ENCODE measurements around the gene SCGB1C1.
"Not testable (repeated sequence)": the region's sequence is repeated elsewhere in the genome, so short reads cannot be mapped to it uniquely, and the experiment has no call there.

The SCGB1C1 gene

GRCh38 chr11:192674-193128, at the start of gene SCGB1C1:
Gene SCGB1C1 (plus strand): TSS chr11:193078. CDS start chr11:193100, 22 bp downstream.
- not testable (repeated sequence) for H3K36me3 ChIP-seq (ENCODE audit: control insufficient read depth, insufficient read depth, low read length); H3K27me3 ChIP-seq (ENCODE audit: control insufficient read depth, insufficient read depth, low read length); H3K9me3 ChIP-seq (ENCODE audit: control insufficient read depth, insufficient read depth, low read length); H3K9ac ChIP-seq (ENCODE audit: low read depth, low read length); H3K4me3 ChIP-seq (ENCODE audit: low read depth, low read length); H3K4me1 ChIP-seq (ENCODE audit: control insufficient read depth, insufficient read depth, low read length)

- not testable (repeated sequence) for H3K4me3 ChIP-seq (ENCODE audit: low read depth, low read length); H3K9ac ChIP-seq (ENCODE audit: low read depth, low read length); H3K9me3 ChIP-seq (ENCODE audit: control insufficient read depth, insufficient read depth, low read length); H3K27me3 ChIP-seq (ENCODE audit: control insufficient read depth, insufficient read depth, low read length); H3K4me1 ChIP-seq (ENCODE audit: control insufficient read depth, insufficient read depth, low read length); H3K36me3 ChIP-seq (ENCODE audit: control insufficient read depth, insufficient read depth, low read length)
Measured at GRCh38 chr11:180242-180641, 12.6 kb upstream of the SCGB1C1 start.

GRCh38 chr11:189200-189783, 3.6 kb upstream of the SCGB1C1 start:
- H3K9me3 ChIP-seq (ENCODE audit: control insufficient read depth, insufficient read depth, low read length); H3K4me3 ChIP-seq (ENCODE audit: low read depth, low read length); H3K27me3 ChIP-seq (ENCODE audit: control insufficient read depth, insufficient read depth, low read length); H3K36me3 ChIP-seq (ENCODE audit: control insufficient read depth, insufficient read depth, low read length); H3K9ac ChIP-seq (ENCODE audit: low read depth, low read length); H3K4me1 ChIP-seq (ENCODE audit: control insufficient read depth, insufficient read depth, low read length): not testable (repeated sequence)

DNA sequence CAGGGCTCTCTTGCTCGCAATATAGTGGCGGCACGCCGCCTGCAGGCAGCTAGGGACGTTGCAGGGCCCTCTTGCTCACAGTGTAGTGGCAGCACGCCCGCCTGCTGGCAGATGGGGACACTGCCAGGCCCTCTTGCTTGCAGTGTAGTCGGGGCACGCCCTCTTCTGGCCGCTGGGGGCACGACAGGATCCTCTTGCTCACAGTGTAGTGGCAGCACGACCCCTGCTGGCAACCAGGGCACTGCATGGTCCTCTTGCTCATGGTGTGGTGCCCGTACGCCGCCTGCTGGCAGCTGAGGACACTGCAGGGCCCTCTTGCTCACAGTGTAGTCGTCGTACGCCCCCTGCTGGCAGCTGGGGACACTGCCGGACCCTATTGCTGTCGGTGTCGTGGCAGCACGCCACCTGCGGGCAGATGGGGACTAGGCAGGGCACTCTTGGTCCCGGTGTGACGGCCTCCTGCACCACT, 3.0 kb upstream of the SCGB1C1 start:
- not testable (repeated sequence) for H3K4me1 ChIP-seq (ENCODE audit: control insufficient read depth, insufficient read depth, low read length); H3K9ac ChIP-seq (ENCODE audit: low read depth, low read length)

DNA sequence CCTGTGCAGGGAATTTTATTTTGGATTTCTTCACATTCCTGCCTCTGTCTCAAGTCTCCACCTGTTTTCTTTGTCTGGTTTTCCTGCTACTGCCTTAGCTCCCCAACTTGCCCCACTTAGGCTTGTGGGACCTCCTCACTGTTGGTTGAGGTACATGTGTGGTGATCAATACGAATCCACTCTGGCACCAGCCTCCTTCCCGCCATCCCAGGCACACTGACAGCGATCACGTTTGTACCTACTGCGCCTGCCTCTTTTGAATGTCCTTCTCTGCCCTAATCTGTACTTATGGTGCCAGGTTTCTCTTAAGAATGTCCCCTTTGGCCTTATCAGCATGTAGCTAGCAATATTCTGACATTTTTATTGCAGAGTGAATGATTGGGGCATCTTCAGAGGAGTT, 2.3 kb upstream of the SCGB1C1 start:
- not testable (repeated sequence) for H3K4me1 ChIP-seq (ENCODE audit: control insufficient read depth, insufficient read depth, low read length); H3K36me3 ChIP-seq (ENCODE audit: control insufficient read depth, insufficient read depth, low read length); H3K4me3 ChIP-seq (ENCODE audit: low read depth, low read length); H3K9ac ChIP-seq (ENCODE audit: low read depth, low read length); H3K27me3 ChIP-seq (ENCODE audit: control insufficient read depth, insufficient read depth, low read length); H3K9me3 ChIP-seq (ENCODE audit: control insufficient read depth, insufficient read depth, low read length)

More for the DNA sequence above, 3.0 kb upstream of the SCGB1C1 start:
- H3K4me3 ChIP-seq (ENCODE audit: low read depth, low read length); H3K36me3 ChIP-seq (ENCODE audit: control insufficient read depth, insufficient read depth, low read length); H3K9me3 ChIP-seq (ENCODE audit: control insufficient read depth, insufficient read depth, low read length); H3K27me3 ChIP-seq (ENCODE audit: control insufficient read depth, insufficient read depth, low read length): not testable (repeated sequence)

- H3K9ac ChIP-seq (ENCODE audit: low read depth, low read length); H3K4me3 ChIP-seq (ENCODE audit: low read depth, low read length); H3K9me3 ChIP-seq (ENCODE audit: control insufficient read depth, insufficient read depth, low read length); H3K4me1 ChIP-seq (ENCODE audit: control insufficient read depth, insufficient read depth, low read length); H3K27me3 ChIP-seq (ENCODE audit: control insufficient read depth, insufficient read depth, low read length); H3K36me3 ChIP-seq (ENCODE audit: control insufficient read depth, insufficient read depth, low read length): not testable (repeated sequence)
Measured at GRCh38 chr11:191490-192478, 1.1 kb upstream of the SCGB1C1 start.

- H3K4me1 ChIP-seq (ENCODE audit: control insufficient read depth, insufficient read depth, low read length); H3K36me3 ChIP-seq (ENCODE audit: control insufficient read depth, insufficient read depth, low read length); H3K4me3 ChIP-seq (ENCODE audit: low read depth, low read length): not testable (repeated sequence)
Measured at GRCh38 chr11:193481-193880, 603 bp downstream of the SCGB1C1 start.

DNA sequence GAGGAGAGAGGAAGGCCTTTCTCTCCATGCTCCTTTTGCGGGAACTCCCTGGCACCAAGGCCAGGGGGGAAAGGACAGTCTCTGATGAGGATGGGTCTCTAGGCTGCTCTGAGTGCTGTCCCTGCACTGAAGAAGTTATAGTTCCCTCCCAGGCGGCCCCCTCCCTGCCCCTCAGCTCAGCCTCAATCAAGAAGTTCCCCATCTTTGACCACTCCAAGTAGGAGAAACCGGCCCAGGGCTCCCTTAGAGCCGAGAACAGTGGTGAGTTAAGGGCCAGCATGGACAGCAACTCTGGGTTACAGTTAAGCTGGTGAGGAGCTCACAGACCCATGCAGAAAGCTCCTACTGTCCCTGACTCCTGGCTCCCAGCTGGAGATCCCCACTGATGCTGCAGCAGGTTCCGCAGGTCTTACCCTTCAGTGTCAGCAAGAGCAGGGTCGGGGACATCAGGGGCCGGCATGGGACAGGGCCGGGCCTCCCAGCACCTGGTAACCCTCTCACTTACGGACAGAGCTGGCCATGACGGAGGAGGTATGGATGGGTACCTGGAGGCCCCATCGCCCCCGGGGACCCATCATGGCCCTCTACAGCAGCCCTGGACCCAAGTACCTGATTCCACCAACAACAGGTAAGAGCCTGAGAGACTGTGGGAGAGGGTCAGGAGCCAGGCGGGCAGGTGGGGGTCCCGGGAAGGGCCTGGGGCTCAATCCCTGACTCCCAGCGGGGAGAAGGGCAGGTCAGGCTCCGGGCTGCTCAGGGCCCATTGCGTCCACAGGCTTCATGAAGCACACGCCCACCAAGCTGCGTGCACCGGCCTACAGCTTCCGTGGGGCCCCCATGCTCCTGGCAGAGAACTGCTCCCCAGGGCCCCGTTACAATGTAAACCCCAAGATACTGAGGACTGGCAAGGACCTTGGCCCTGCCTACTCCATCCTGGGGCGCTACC, 4.2 kb downstream of the SCGB1C1 start:
- no peak overlapping the region for H3K9ac ChIP-seq (ENCODE audit: low read depth, low read length)
- no peaks in the 10 kb centered on the region for H3K4me1 ChIP-seq (ENCODE audit: control insufficient read depth, insufficient read depth, low read length)
- H3K9me3 ChIP-seq (ENCODE audit: control insufficient read depth, insufficient read depth, low read length) = no peaks in the 10 kb centered on the region
- H3K36me3 ChIP-seq (ENCODE audit: control insufficient read depth, insufficient read depth, low read length) = peaks cover 2% of the 10 kb centered on the region
- no peaks in the 10 kb centered on the region for H3K27me3 ChIP-seq (ENCODE audit: control insufficient read depth, insufficient read depth, low read length)
- H3K4me3 ChIP-seq (ENCODE audit: low read depth, low read length) = no peak overlapping the region

More at GRCh38 chr11:193481-193880, 603 bp downstream of the SCGB1C1 start:
- not testable (repeated sequence) for H3K9me3 ChIP-seq (ENCODE audit: control insufficient read depth, insufficient read depth, low read length); H3K27me3 ChIP-seq (ENCODE audit: control insufficient read depth, insufficient read depth, low read length); H3K9ac ChIP-seq (ENCODE audit: low read depth, low read length)

GRCh38 chr11:197741-198235, 4.9 kb downstream of the SCGB1C1 start:
- Histone ChIP-seq H3K4me3 (ENCODE audit: low read depth, low read length) (no peak overlapping the region), H3K9me3 (ENCODE audit: control insufficient read depth, insufficient read depth, low read length) (no peaks in the 10 kb centered on the region), H3K4me1 (ENCODE audit: control insufficient read depth, insufficient read depth, low read length) (no peaks in the 10 kb centered on the region), H3K9ac (ENCODE audit: low read depth, low read length) (no peak overlapping the region), H3K27me3 (ENCODE audit: control insufficient read depth, insufficient read depth, low read length) (no peaks in the 10 kb centered on the region), H3K36me3 (ENCODE audit: control insufficient read depth, insufficient read depth, low read length) (peaks cover 2% of the 10 kb centered on the region)

GRCh38 chr11:198236-198806, 5.4 kb downstream of the SCGB1C1 start:
- peaks cover 2% of the 10 kb centered on the region for H3K36me3 ChIP-seq (ENCODE audit: control insufficient read depth, insufficient read depth, low read length)
- H3K9me3 ChIP-seq (ENCODE audit: control insufficient read depth, insufficient read depth, low read length) = no peaks in the 10 kb centered on the region
- no peak overlapping the region for H3K4me3 ChIP-seq (ENCODE audit: low read depth, low read length)
- H3K27me3 ChIP-seq (ENCODE audit: control insufficient read depth, insufficient read depth, low read length) = no peaks in the 10 kb centered on the region
- H3K9ac ChIP-seq (ENCODE audit: low read depth, low read length) = no peak overlapping the region
- no peaks in the 10 kb centered on the region for H3K4me1 ChIP-seq (ENCODE audit: control insufficient read depth, insufficient read depth, low read length)

GRCh38 chr11:199004-199581, 6.2 kb downstream of the SCGB1C1 start:
- Histone ChIP-seq H3K27me3 (ENCODE audit: control insufficient read depth, insufficient read depth, low read length) (no peaks in the 10 kb centered on the region), H3K36me3 (ENCODE audit: control insufficient read depth, insufficient read depth, low read length) (peaks cover 2% of the 10 kb centered on the region), H3K9me3 (ENCODE audit: control insufficient read depth, insufficient read depth, low read length) (no peaks in the 10 kb centered on the region), H3K9ac (ENCODE audit: low read depth, low read length) (no peak overlapping the region), H3K4me1 (ENCODE audit: control insufficient read depth, insufficient read depth, low read length) (no peaks in the 10 kb centered on the region), H3K4me3 (ENCODE audit: low read depth, low read length) (no peak overlapping the region)

All from iPS-15b (cell line).